HUES6 (cell line): ENCODE measurements around the gene GLT1D1.
A peak's percentile ranks its signal among the peaks of the same experiment; 100 is the strongest.
"Not testable (repeated sequence)": the region's sequence is repeated elsewhere in the genome, so short reads cannot be mapped to it uniquely, and the experiment has no call there.

ENCODE experiments used
- H3K27ac ChIP-seq: 2 replicates; pipeline ENCODE4 v1.7.0; 2013; ENCODE audit warnings: low read depth, mild to moderate bottlenecking, low read length, inconsistent platforms
- H3K27me3 ChIP-seq: 2 replicates; pipeline ENCODE4 v1.6.1; 2013; ENCODE audit warnings: low read length; ENCODE audit not compliant: control insufficient read depth, insufficient read depth
- H3K36me3 ChIP-seq: 2 replicates; pipeline ENCODE4 v1.6.1; 2013; ENCODE audit warnings: low read length; ENCODE audit not compliant: control insufficient read depth, insufficient read depth
- H3K4me1 ChIP-seq: 2 replicates; pipeline ENCODE4 v1.6.1; 2013; ENCODE audit warnings: low read length; ENCODE audit not compliant: control insufficient read depth, insufficient read depth
- H3K4me3 ChIP-seq: 2 replicates; pipeline ENCODE4 v1.5.1; 2013; ENCODE audit warnings: low read depth, low read length
- H3K9ac ChIP-seq: one replicate; pipeline ENCODE4 v1.6.1; 2013; ENCODE audit warnings: mild to moderate bottlenecking, low read length
- H3K9me3 ChIP-seq: 2 replicates; pipeline ENCODE4 v1.6.1; 2013; ENCODE audit warnings: low read depth, low read length; ENCODE audit not compliant: control insufficient read depth, insufficient read depth

GLT1D1 gene

GRCh38 chr12:128823916-128824839, 29.1 kb upstream of the GLT1D1 start, which contains the start of gene SLC15A4:
SLC15A4 (minus strand) TSS chr12:128823958; CDS start chr12:128823943, 15 bp downstream.
- Histone ChIP-seq H3K27ac (peak within 1 kb of the TSS; percentile 89), H3K36me3 (peaks cover 16% of the 10 kb centered on the region), H3K9ac (peak within 1 kb of the TSS; percentile 98), H3K4me3 (peak within 1 kb of the TSS; percentile 97), H3K4me1 (peaks cover 23% of the 10 kb centered on the region), H3K27me3 (no peaks in the 10 kb centered on the region), H3K9me3 (no peaks in the 10 kb centered on the region)

- Histone ChIP-seq H3K27ac (no peak overlapping the region), H3K27me3 (no peaks in the 10 kb centered on the region), H3K4me3 (no peak overlapping the region), H3K36me3 (peaks cover 10% of the 10 kb centered on the region; the same call in 1 of the 2 replicates), H3K9ac (no peak overlapping the region), H3K9me3 (no peaks in the 10 kb centered on the region), H3K4me1 (peaks cover 10% of the 10 kb centered on the region)
These were observed 27.4 kb upstream of the GLT1D1 start for GRCh38 chr12:128825835-128826234.

- Histone ChIP-seq H3K36me3 (peaks cover 6% of the 10 kb centered on the region; the same call in 1 of the 2 replicates), H3K27ac (no peak overlapping the region), H3K9ac (no peak overlapping the region), H3K27me3 (no peaks in the 10 kb centered on the region), H3K4me1 (peaks cover 5% of the 10 kb centered on the region), H3K9me3 (no peaks in the 10 kb centered on the region), H3K4me3 (no peak overlapping the region)
These were observed 25.6 kb upstream of the GLT1D1 start for GRCh38 chr12:128827724-128828123.

- Histone ChIP-seq H3K27ac (no peak overlapping the region), H3K36me3 (peaks cover 6% of the 10 kb centered on the region; the same call in 1 of the 2 replicates), H3K9me3 (no peaks in the 10 kb centered on the region), H3K4me3 (no peak overlapping the region), H3K27me3 (no peaks in the 10 kb centered on the region), H3K9ac (no peak overlapping the region), H3K4me1 (no peaks in the 10 kb centered on the region)
These were observed 23.3 kb upstream of the GLT1D1 start for GRCh38 chr12:128829861-128830504.

- Histone ChIP-seq H3K4me1 (no peaks in the 10 kb centered on the region), H3K27me3 (no peaks in the 10 kb centered on the region), H3K36me3 (peaks cover 6% of the 10 kb centered on the region; the same call in 1 of the 2 replicates), H3K9ac (no peak overlapping the region), H3K27ac (no peak overlapping the region), H3K4me3 (no peak overlapping the region), H3K9me3 (no peaks in the 10 kb centered on the region)
These were observed 22.8 kb upstream of the GLT1D1 start for GRCh38 chr12:128830505-128830893.

GRCh38 chr12:128833418-128833817, 19.9 kb upstream of the GLT1D1 start:
- Histone ChIP-seq H3K9ac (no peak overlapping the region), H3K36me3 (no peaks in the 10 kb centered on the region), H3K9me3 (no peaks in the 10 kb centered on the region), H3K4me3 (no peak overlapping the region), H3K4me1 (no peaks in the 10 kb centered on the region), H3K27me3 (no peaks in the 10 kb centered on the region), H3K27ac (no peak overlapping the region)

GRCh38 chr12:128839885-128840284, 13.4 kb upstream of the GLT1D1 start:
- H3K9me3 ChIP-seq, H3K27ac ChIP-seq, H3K4me3 ChIP-seq, H3K36me3 ChIP-seq, H3K27me3 ChIP-seq, H3K9ac ChIP-seq, H3K4me1 ChIP-seq: not testable (repeated sequence)

GRCh38 chr12:128840862-128841468, 12.3 kb upstream of the GLT1D1 start:
- Histone ChIP-seq H3K27me3 (no peaks in the 10 kb centered on the region), H3K4me3 (no peak overlapping the region), H3K4me1 (no peaks in the 10 kb centered on the region), H3K9me3 (no peaks in the 10 kb centered on the region), H3K9ac (no peak overlapping the region), H3K27ac (no peak overlapping the region), H3K36me3 (no peaks in the 10 kb centered on the region)

GRCh38 chr12:128842579-128842978, 10.7 kb upstream of the GLT1D1 start:
- Histone ChIP-seq H3K27me3 (no peaks in the 10 kb centered on the region), H3K4me3 (no peak overlapping the region), H3K9me3 (no peaks in the 10 kb centered on the region), H3K36me3 (no peaks in the 10 kb centered on the region), H3K9ac (no peak overlapping the region), H3K4me1 (no peaks in the 10 kb centered on the region), H3K27ac (no peak overlapping the region)

- H3K4me1 ChIP-seq = no peaks in the 10 kb centered on the region
- H3K27ac ChIP-seq = no peak overlapping the region
- H3K27me3 ChIP-seq = no peaks in the 10 kb centered on the region
- no peak overlapping the region for H3K4me3 ChIP-seq
- H3K9me3 ChIP-seq = no peaks in the 10 kb centered on the region
- no peak overlapping the region for H3K9ac ChIP-seq
- H3K36me3 ChIP-seq = no peaks in the 10 kb centered on the region
These were observed 9.7 kb upstream of the GLT1D1 start for GRCh38 chr12:128843538-128843937.
